Neuron (in vitro differentiated cells): ENCODE measurements around the gene SAMHD1.
"Not testable (repeated sequence)": the region's sequence is repeated elsewhere in the genome, so short reads cannot be mapped to it uniquely, and the experiment has no call there.

Experiments
- H2AFZ ChIP-seq: one replicate; pipeline ENCODE4 v1.6.1; 2013; ENCODE audit warnings: low read depth, mild to moderate bottlenecking, inconsistent platforms, low read length, moderate library complexity
- H3K27me3 ChIP-seq: one replicate; pipeline ENCODE4 v1.6.1; 2013; ENCODE audit warnings: low read length; ENCODE audit not compliant: insufficient read depth
- H3K36me3 ChIP-seq: one replicate; pipeline ENCODE4 v1.6.1; 2013; ENCODE audit warnings: low read length; ENCODE audit not compliant: insufficient read depth
- H3K4me1 ChIP-seq: one replicate; pipeline ENCODE4 v1.6.1; 2013; ENCODE audit warnings: low read length; ENCODE audit not compliant: insufficient read depth
- H3K4me3 ChIP-seq: 2 replicates; pipeline ENCODE4 v1.5.1; 2013; ENCODE audit warnings: mild to moderate bottlenecking, low read length, moderate library complexity
- H3K9me3 ChIP-seq: one replicate; pipeline ENCODE4 v1.6.1; 2013; ENCODE audit warnings: low read length

SAMHD1 gene

DNA sequence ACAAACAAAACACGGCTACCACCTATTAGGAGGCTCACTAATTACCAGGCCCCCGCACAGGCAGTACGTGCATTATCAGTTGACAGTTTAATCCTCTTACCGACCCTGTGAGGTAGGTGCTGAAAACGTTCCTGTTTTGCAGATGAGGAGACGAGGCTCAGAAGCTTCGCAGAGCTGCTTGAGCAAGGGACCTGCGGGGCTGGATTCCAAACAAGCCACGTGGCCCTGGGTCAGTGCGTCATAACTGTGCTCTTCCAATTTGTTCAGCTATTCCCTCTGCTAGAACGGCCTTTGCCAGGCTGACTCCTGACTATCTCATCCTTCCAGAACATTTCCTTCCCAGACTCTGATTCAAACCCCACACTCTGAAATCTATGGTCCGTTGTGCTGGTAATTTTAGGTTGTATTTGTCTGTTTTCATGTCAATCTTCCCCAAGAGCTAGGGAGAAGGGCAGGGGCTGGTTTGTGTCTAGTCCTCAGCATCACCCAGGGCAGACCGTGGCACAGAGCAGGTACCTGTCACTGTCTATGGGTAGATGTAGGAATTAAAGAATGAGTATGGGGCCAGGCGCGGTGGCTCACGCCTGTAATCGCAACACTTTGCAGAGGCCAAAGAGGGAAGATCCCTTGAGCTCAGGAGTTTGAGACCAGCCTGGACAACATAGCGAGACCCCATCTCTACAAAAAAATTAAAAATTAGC, 104.3 kb downstream of the SAMHD1 start:
- Histone ChIP-seq H3K9me3 (peaks cover 9% of the 10 kb centered on the region), H3K4me3 (no peak overlapping the region), H3K27me3 (no peaks in the 10 kb centered on the region), H3K36me3 (peaks cover 6% of the 10 kb centered on the region), H2AFZ (no peak overlapping the region), H3K4me1 (no peaks in the 10 kb centered on the region)

DNA sequence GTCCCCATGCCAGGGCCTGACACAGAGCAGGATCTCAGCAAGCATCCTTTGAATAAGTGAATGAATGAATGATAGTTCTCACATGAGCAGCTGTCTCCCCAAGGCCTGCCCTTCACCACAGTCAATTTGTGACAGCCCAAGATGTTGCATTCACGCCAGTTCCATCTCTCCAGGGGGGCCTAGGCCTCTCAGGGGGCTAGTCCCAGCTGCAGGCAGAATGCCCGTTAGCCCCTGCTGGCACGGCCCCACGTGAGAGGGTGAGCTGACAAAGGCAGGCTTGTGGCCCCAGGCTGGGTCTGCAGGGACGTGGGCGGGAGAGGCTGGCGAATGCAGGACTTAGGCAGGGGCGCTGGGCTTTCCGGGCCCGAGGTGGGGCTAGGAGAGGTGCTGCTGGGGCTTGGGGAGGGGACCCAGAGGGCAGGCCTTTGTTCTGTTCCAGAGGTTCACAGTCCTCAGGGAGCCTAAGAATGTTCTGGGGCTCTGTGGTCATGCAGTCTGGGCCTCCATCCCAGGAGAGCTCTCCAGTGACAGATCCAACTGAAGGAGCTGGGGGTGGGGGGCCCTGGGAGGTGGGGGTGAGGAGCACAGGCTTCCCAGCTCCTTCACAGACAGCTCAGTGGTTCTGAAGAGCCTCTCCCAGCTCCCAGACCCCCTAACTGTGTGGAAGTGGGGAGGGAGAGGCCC, 106.1 kb downstream of the SAMHD1 start:
- Histone ChIP-seq H3K9me3 (no peaks in the 10 kb centered on the region), H2AFZ (no peak overlapping the region), H3K27me3 (no peaks in the 10 kb centered on the region), H3K4me3 (no peak overlapping the region), H3K36me3 (peaks cover 3% of the 10 kb centered on the region), H3K4me1 (no peaks in the 10 kb centered on the region)

- H3K4me3 ChIP-seq, H2AFZ ChIP-seq, H3K9me3 ChIP-seq, H3K27me3 ChIP-seq, H3K4me1 ChIP-seq: not testable (repeated sequence)
- H3K36me3 ChIP-seq: peaks cover 14% of the 10 kb centered on the region
Measured at GRCh38 chr20:36841030-36841429, 110.5 kb downstream of the SAMHD1 start.
